GM23248 (cell line): ENCODE data around the gene CDK5. TPM values are rescaled to one million over a fixed set of nuclear protein-coding genes. Genes with fewer than 3 reads are reported as not detected.
"Not testable (repeated sequence)": the region's sequence is repeated elsewhere in the genome, so short reads cannot be mapped to it uniquely, and the experiment has no call there.

Source experiments
- DNase-seq: peaks from one replicate; pipeline ENCODE4 v3.0.0-alpha.2; 2015
- H2AFZ ChIP-seq: fragments of 200-600 bp; sonication (generic); 2 replicates; pipeline ENCODE4 v1.6.1; 2016; ENCODE audit warnings: antibody characterized with exemption
- H3F3A ChIP-seq: fragments of 200-600 bp; sonication (generic); 2 replicates; pipeline ENCODE4 v1.6.1; 2016; ENCODE audit warnings: mild to moderate bottlenecking, antibody characterized with exemption, mixed run types; ENCODE audit not compliant: insufficient read depth
- H3K27ac ChIP-seq: fragments of 200-600 bp; sonication (generic); 2 replicates; pipeline ENCODE4 v1.5.1; 2016; ENCODE audit warnings: mild to moderate bottlenecking
- H3K27me3 ChIP-seq: fragments of 200-600 bp; sonication (generic); replicated peaks from 2 replicates; pipeline ENCODE4 v1.6.1; 2016; ENCODE audit warnings: mild to moderate bottlenecking; ENCODE audit not compliant: insufficient read depth
- H3K36me3 ChIP-seq: fragments of 200-600 bp; sonication (generic); 2 replicates; pipeline ENCODE4 v1.6.1; 2016; ENCODE audit warnings: low read depth, mild to moderate bottlenecking
- H3K4me1 ChIP-seq: fragments of 200-600 bp; sonication (generic); 2 replicates; pipeline ENCODE4 v1.6.1; 2016; ENCODE audit warnings: mild to moderate bottlenecking; ENCODE audit not compliant: insufficient read depth
- H3K4me2 ChIP-seq: fragments of 200-600 bp; sonication (generic); one replicate; pipeline ENCODE4 v1.6.1; 2016; ENCODE audit warnings: mild to moderate bottlenecking; ENCODE audit not compliant: unreplicated experiment
- H3K4me3 ChIP-seq: fragments of 200-600 bp; sonication (generic); 2 replicates; pipeline ENCODE4 v1.5.1; 2016; ENCODE audit warnings: mild to moderate bottlenecking
- H3K79me2 ChIP-seq: fragments of 200-600 bp; sonication (generic); 2 replicates; pipeline ENCODE4 v1.6.1; 2016; ENCODE audit warnings: mild to moderate bottlenecking; ENCODE audit not compliant: insufficient read depth
- H3K9ac ChIP-seq: fragments of 200-600 bp; sonication (generic); 2 replicates; pipeline ENCODE4 v1.6.1; 2016; ENCODE audit warnings: mild to moderate bottlenecking
- H3K9me2 ChIP-seq: fragments of 200-600 bp; sonication (generic); 2 replicates; pipeline ENCODE4 v1.6.1; 2016; ENCODE audit warnings: mixed run types, mild to moderate bottlenecking, moderate library complexity; ENCODE audit not compliant: insufficient read depth
- H3K9me3 ChIP-seq: fragments of 200-600 bp; sonication (generic); one replicate; pipeline ENCODE4 v1.6.1; 2017; ENCODE audit warnings: low read depth
- H4K20me1 ChIP-seq: fragments of 200-600 bp; sonication (generic); 2 replicates; pipeline ENCODE4 v1.6.0; 2016; ENCODE audit not compliant: insufficient read depth
- EZH2 ChIP-seq: fragments of 200-600 bp; sonication (generic); IDR thresholded peaks from 2 replicates; pipeline ENCODE4 v1.6.1; 2018; ENCODE audit warnings: antibody characterized with exemption, mild to moderate bottlenecking; ENCODE audit not compliant: insufficient read depth, poor library complexity, severe bottlenecking
- EZH2phosphoT487 ChIP-seq: fragments of 200-600 bp; sonication (generic); IDR thresholded peaks from 2 replicates; pipeline ENCODE4 v1.6.1; 2018; ENCODE audit warnings: antibody characterized with exemption, moderate library complexity, mild to moderate bottlenecking, low read depth; ENCODE audit not compliant: insufficient read depth
- WGBS, 2 experiments: methylation state at CpG; one replicate each; pipeline ENCODE4 v1.1.6; 2015 to 2017; ENCODE audit warnings: low lambda C conversion rate in 2 of 2, low coverage in 1 of 2; ENCODE audit errors: missing lambda C conversion rate in 2 of 2; 5-methylcytosine and 5-hydroxymethylcytosine counted together
- in situ Hi-C: fragments of 300-500 bp; cut with MboI; formaldehyde crosslinking; loops from 2 replicates; pipeline ENCODE4 v1.15.0; 2020
- polyA plus RNA-seq: library from polyadenylated mRNA; unstranded; fragments of >200 nt; fragmentation: Nextera tagmentation; extraction: Ambion mirVana; gene quantifications from 2 replicates; pipeline ENCODE4 v1.2.1, GENCODE V29; 2016
- total RNA-seq: library from RNA; depleted of rRNA; stranded (reverse); fragments of >200 nt; shearing (Covaris generic); gene quantifications from 2 replicates; pipeline ENCODE4 v1.2.3, GENCODE V29; 2014

Gene CDK5
- total and polyA plus RNA-seq, 2 experiments from 2014 or later = 27.6 to 27.7 TPM

DNA sequence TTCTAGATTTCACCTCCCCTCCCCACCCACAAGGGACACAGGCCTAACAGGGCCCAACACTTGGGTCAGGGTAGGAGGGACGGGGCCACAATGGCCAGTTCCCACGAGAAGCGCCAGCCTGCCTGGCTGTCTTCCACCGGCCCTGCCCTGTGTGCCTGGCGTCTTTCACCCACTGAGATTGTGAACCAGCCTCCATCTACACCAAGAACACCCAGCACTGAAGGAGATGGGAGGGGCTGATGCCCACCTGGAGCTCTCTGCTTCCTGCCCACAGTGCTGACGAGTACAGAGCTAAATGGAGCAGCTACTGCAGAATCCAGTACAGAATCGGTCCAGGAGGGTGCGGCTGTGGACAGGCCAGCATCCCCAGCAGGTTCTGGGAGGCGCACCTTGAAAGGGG lies 11.7 kb downstream of the CDK5 start:
- in situ Hi-C loops = no loop called here
- H3F3A ChIP-seq = peaks cover 13% of the 10 kb centered on the region
- H4K20me1 ChIP-seq = no peaks in the 10 kb centered on the region
- no peaks in the 10 kb centered on the region for H3K36me3 ChIP-seq
- H3K9me2 ChIP-seq = no peaks in the 10 kb centered on the region
- TF ChIP-seq EZH2phosphoT487 = no peak
- TF ChIP-seq EZH2 = no peak
- H3K27ac ChIP-seq = no peak overlapping the region
- peaks cover 9% of the 10 kb centered on the region for H3K4me1 ChIP-seq
- H3K4me2 ChIP-seq = no peak overlapping the region
- H3K27me3 ChIP-seq = no peaks in the 10 kb centered on the region
- no peak for DNase-seq
- H2AFZ ChIP-seq = no peak overlapping the region
- H3K9ac ChIP-seq = no peak overlapping the region
- no peaks in the 10 kb centered on the region for H3K79me2 ChIP-seq
- WGBS, 2 experiments = 75 to 76% methylated on average over 9 of the region's 9 CpGs
- no peak overlapping the region for H3K4me3 ChIP-seq
- no peaks in the 10 kb centered on the region for H3K9me3 ChIP-seq

GRCh38 chr7:151045262-151045661 lies 12.4 kb downstream of the CDK5 start:
- peaks cover 13% of the 10 kb centered on the region for H3F3A ChIP-seq
- no peaks in the 10 kb centered on the region for H4K20me1 ChIP-seq
- H2AFZ ChIP-seq = no peak overlapping the region
- no peak overlapping the region for H3K4me3 ChIP-seq
- H3K27me3 ChIP-seq = no peaks in the 10 kb centered on the region
- DNase-seq = no peak
- no peak overlapping the region for H3K27ac ChIP-seq
- no peaks in the 10 kb centered on the region for H3K9me3 ChIP-seq
- H3K79me2 ChIP-seq = no peaks in the 10 kb centered on the region
- in situ Hi-C loops = no loop called here
- no peaks in the 10 kb centered on the region for H3K36me3 ChIP-seq
- WGBS, 2 experiments = 78 to 92% methylated on average over 8 to 9 of the region's 11 CpGs
- no peak overlapping the region for H3K9ac ChIP-seq
- no peaks in the 10 kb centered on the region for H3K9me2 ChIP-seq
- H3K4me1 ChIP-seq = peaks cover 9% of the 10 kb centered on the region
- no peak for TF ChIP-seq EZH2
- no peak for TF ChIP-seq EZH2phosphoT487
- H3K4me2 ChIP-seq = no peak overlapping the region

DNA sequence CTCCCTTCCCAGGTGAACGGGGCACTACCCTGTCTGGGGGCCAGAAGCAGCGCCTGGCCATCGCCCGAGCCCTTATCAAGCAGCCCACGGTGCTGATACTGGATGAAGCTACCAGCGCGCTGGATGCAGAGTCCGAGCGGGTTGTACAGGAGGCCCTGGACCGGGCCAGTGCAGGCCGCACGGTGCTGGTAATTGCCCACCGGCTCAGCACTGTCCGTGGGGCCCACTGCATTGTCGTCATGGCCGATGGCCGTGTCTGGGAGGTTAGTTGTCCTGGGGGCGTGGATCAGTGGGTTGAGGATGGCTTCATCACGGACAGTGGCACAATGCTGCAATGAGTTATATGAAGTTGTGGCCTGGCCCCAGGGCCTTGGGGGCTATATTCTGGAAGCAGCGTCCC lies 13.7 kb downstream of the CDK5 start:
- Histone ChIP-seq H3K27me3 (no peaks in the 10 kb centered on the region), H3K9ac (no peak overlapping the region), H3K36me3 (no peaks in the 10 kb centered on the region), H2AFZ (no peak overlapping the region), H3K9me3 (no peaks in the 10 kb centered on the region), H3K27ac (no peak overlapping the region), H3K9me2 (no peaks in the 10 kb centered on the region), H4K20me1 (no peaks in the 10 kb centered on the region), H3K4me1 (peaks cover 17% of the 10 kb centered on the region), H3K4me3 (no peak overlapping the region), H3F3A (peaks cover 13% of the 10 kb centered on the region), H3K4me2 (no peak overlapping the region), H3K79me2 (no peaks in the 10 kb centered on the region)
- WGBS, 2 experiments = 94 to 95% methylated on average over 20 of the region's 20 CpGs
- no peak for DNase-seq
- no peak for TF ChIP-seq EZH2phosphoT487
- TF ChIP-seq EZH2 = no peak
- in situ Hi-C loops = no loop called here

DNA sequence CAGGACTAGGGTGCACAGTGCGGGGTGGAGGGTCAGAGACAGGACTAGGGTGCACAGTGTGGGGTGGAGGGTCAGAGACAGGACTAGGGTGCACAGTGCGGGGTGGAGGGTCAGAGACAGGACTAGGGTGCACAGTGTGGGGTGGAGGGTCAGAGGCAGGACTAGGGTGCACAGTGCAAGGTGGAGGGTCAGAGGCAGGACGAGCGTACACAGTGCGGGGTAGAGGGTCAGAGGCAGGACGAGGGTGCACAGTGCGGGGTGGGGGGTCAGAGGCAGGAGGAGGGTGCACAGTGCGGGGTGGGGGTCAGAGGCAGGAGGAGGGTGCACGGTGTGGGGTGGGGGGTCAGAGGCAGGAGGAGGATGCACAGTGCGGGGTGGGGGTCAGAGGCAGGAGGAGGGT lies 14.2 kb downstream of the CDK5 start:
- H3K27ac ChIP-seq, H3K9ac ChIP-seq, H3K4me2 ChIP-seq, H3K79me2 ChIP-seq, in situ Hi-C loops, H4K20me1 ChIP-seq, H3K9me3 ChIP-seq, H2AFZ ChIP-seq, DNase-seq, H3K4me3 ChIP-seq, H3K27me3 ChIP-seq, H3K9me2 ChIP-seq, H3K36me3 ChIP-seq: not testable (repeated sequence)
- Histone ChIP-seq H3F3A (peaks cover 18% of the 10 kb centered on the region), H3K4me1 (peaks cover 22% of the 10 kb centered on the region)
- 84% methylated on average over 10 of the region's 10 CpGs; no CpG with 5 or more reads in 1 of the 2 experiments for WGBS, 2 experiments

DNA sequence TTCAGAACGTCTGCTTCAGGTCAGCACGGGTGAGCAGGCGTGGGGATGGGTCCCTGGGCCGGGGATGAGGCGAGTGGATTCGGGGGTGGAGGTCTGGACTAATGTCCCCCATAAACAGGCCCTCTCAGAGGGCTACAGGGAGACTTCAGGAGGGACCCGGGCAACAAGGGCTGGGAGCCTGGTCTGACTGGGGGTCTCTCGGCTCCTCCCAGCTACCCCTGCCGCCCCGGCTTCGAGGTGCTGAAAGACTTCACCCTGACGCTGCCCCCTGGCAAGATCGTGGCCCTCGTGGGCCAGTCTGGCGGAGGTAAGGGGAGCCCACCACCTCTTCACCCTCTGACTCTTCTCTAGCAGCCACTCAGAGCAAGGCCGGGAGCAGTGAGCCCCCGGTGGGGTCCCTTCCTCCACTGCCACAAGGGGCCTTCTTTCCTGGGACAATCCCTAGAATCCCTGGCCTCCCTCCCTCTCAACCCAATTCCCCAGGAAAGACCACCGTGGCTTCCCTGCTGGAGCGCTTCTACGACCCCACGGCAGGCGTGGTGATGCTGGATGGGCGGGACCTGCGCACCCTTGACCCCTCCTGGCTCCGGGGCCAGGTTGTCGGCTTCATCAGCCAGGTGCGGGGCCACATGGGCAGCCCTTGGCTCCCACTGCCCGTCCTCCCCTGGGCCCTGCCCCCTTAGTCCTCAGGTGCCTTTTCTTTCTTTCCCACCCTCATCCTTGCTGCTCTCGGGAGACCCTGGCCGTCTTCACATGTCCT lies 16.9 kb downstream of the CDK5 start:
- H3F3A ChIP-seq = peaks cover 12% of the 10 kb centered on the region

More for the DNA sequence above, 16.9 kb downstream of the CDK5 start:
- Histone ChIP-seq H3K79me2 (no peaks in the 10 kb centered on the region), H3K27ac (no peak overlapping the region), H2AFZ (no peak overlapping the region), H3K9me3 (no peaks in the 10 kb centered on the region), H4K20me1 (no peaks in the 10 kb centered on the region), H3K4me3 (no peak overlapping the region), H3K9ac (no peak overlapping the region), H3K4me2 (no peak overlapping the region), H3K4me1 (peaks cover 18% of the 10 kb centered on the region), H3K27me3 (no peaks in the 10 kb centered on the region), H3K36me3 (no peaks in the 10 kb centered on the region), H3K9me2 (no peaks in the 10 kb centered on the region)
- TF ChIP-seq EZH2phosphoT487 (no peak), EZH2 (no peak)
- DNase-seq = no peak
- WGBS, 2 experiments = 94 to 97% methylated on average over 30 of the region's 30 CpGs
- in situ Hi-C loops = no loop called here
